ENCODE data around the gene ATP4A. TPM values are rescaled to one million over a fixed set of nuclear protein-coding genes. Genes with fewer than 3 reads are reported as not detected.

Gene ATP4A
- total and polyA plus RNA-seq, 9 of the 15 experiments (the other 6 are each of a cell fraction or from before 2014, with no cell fraction given) = 0.15 TPM; not detected in 8

GRCh38 chr19:35612559-35613321 is 49.3 kb upstream of the ATP4A start, which contains the start of gene HAUS5 (continued):
- TF ChIP-seq, protein P1, sequence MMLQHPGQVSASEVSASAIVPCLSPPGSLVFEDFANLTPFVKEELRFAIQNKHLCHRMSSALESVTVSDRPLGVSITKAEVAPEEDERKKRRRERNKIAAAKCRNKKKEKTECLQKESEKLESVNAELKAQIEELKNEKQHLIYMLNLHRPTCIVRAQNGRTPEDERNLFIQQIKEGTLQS (IDR thresholded peaks at IDR 0.05) = peak; percentile 100
- TF ChIP-seq, protein P1 (CRISPR knock-in tag; conservative IDR thresholded peaks at IDR 0.05) = peak; percentile 73; the same call in 1 of the 2 replicates
- TF ChIP-seq PCBP1 (IDR thresholded peaks at IDR 0.05; ENCODE audit: low read depth, low read length, poor library complexity, severe bottlenecking) (peak; percentile 49), CHAMP1 (IDR thresholded peaks at IDR 0.05) (no peak), ZKSCAN1 (IDR thresholded peaks at IDR 0.05; ENCODE audit: low read depth, low read length) (peak; percentile 75; the same call in 1 of the 2 replicates), SMARCC2 (IDR thresholded peaks at IDR 0.05; ENCODE audit: low read depth) (no peak), ZNF174 (CRISPR knock-in tag; IDR thresholded peaks at IDR 0.05) (no peak), ZNF445 (CRISPR knock-in tag; IDR thresholded peaks at IDR 0.05; ENCODE audit: low read depth) (peak; percentile 66; the same call in 1 of the 2 replicates), PHF8 (IDR thresholded peaks at IDR 0.05; ENCODE audit: borderline replicate concordance, low read length) (peak; percentile 87; the same call in 1 of the 2 replicates), TAL1 (IDR thresholded peaks at IDR 0.05) (no peak), ZNF280B (CRISPR knock-in tag; IDR thresholded peaks at IDR 0.05) (no peak), ZNF318 (IDR thresholded peaks at IDR 0.05; ENCODE audit: borderline replicate concordance in 1 of 2, low read depth in 1 of 2) (no peak)

Data from K562 (cell line).